ENCODE measurements around the gene TEDC1.

The TEDC1 gene

DNA sequence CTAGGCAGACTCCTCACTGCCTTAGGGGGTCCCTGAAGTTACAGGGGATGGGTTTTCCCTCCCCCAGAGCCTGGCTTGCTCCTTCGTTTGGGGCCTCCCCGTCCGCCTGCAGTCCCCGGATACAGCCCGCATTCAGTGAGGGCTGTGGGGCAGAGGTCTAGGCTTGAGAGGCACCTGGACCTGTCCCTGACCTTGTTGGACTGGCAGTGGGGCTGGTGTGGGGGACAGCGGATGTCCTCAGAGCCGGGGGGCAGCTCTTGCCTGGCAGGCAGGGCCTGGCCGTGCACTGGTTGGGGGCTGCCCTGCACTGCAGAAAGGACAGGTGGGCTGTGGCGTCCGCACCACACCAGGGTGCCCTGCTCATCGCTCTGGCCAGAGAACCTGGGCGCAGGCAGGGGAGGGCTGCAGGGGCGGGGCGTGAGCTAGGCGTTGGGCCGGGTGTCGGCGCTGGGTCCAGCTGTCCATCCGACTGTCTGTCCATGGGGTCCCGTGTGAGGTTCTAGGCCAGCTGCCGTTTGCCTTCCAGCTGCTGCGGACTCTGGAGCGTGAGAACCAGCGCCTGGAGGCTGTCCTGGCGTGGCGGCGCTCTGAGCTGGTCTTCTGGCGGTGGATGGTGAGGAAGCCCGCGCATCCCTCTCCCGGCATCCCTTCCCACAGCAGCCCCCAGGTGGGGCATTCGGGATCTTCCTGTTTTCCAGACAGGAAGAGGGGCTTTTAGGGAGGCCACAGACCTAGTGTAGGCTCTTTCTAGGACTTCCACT lies 6.0 kb downstream of the TEDC1 start:
- H3K9ac ChIP-seq (ENCODE audit: low read length): no peak overlapping the region
- H2BK15ac ChIP-seq (ENCODE audit: low read depth, poor library complexity, severe bottlenecking): no peak overlapping the region
- H4K91ac ChIP-seq (ENCODE audit: low read length): no peak overlapping the region
- H2BK120ac ChIP-seq (ENCODE audit: low read depth, low read length): no peak overlapping the region
- no peak overlapping the region for H2AFZ ChIP-seq (ENCODE audit: low read depth, low read length)
- H3K9me3 ChIP-seq (ENCODE audit: control insufficient read depth, low read length): no peaks in the 10 kb centered on the region
- H2AK5ac ChIP-seq (ENCODE audit: low read length, severe bottlenecking): no peak overlapping the region
- no peak for DNase-seq
- H3K36me3 ChIP-seq (ENCODE audit: control insufficient read depth in 1 of 2, insufficient read depth in 2 of 2, low read depth in 1 of 2, low read length in 2 of 2): peaks cover 0 to 18% of the 10 kb centered on the region in 2 experiments
- no peaks in the 10 kb centered on the region for H3K27me3 ChIP-seq (ENCODE audit: control insufficient read depth in 1 of 2, insufficient read depth in 1 of 2, low read length in 2 of 2)
- H3K4me1 ChIP-seq (ENCODE audit: control insufficient read depth, insufficient read depth, low read depth, low read length): peaks cover 2% of the 10 kb centered on the region
- no peak overlapping the region for H3K4me3 ChIP-seq (ENCODE audit: insufficient read depth in 1 of 2, low read depth in 1 of 2, low read length in 2 of 2)
- H3K18ac ChIP-seq (ENCODE audit: low read depth in 1 of 2, low read length in 2 of 2): no peak overlapping the region
- no peak overlapping the region for H2BK12ac ChIP-seq (ENCODE audit: low read length in 2 of 2)
- H3K4ac ChIP-seq (ENCODE audit: low read depth in 1 of 2, low read length in 2 of 2): no peak overlapping the region
- 97% methylated on average over 32 of the region's 32 CpGs for WGBS
- H4K8ac ChIP-seq (ENCODE audit: low read length): no peak overlapping the region
- H3K27ac ChIP-seq (ENCODE audit: low read length, poor library complexity, severe bottlenecking): no peak overlapping the region
- no peak overlapping the region for H3K14ac ChIP-seq (ENCODE audit: low read length in 2 of 2)
- H2BK5ac ChIP-seq (ENCODE audit: low read depth, low read length, poor library complexity, severe bottlenecking): no peak overlapping the region
- no peak overlapping the region for H3K23ac ChIP-seq (ENCODE audit: low read length in 2 of 2)
- H3K79me1 ChIP-seq (replicated peaks; ENCODE audit: low read length, poor library complexity, severe bottlenecking): no peaks in the 10 kb centered on the region
- H3K4me2 ChIP-seq (ENCODE audit: low read length, poor library complexity, severe bottlenecking): no peak overlapping the region

DNA sequence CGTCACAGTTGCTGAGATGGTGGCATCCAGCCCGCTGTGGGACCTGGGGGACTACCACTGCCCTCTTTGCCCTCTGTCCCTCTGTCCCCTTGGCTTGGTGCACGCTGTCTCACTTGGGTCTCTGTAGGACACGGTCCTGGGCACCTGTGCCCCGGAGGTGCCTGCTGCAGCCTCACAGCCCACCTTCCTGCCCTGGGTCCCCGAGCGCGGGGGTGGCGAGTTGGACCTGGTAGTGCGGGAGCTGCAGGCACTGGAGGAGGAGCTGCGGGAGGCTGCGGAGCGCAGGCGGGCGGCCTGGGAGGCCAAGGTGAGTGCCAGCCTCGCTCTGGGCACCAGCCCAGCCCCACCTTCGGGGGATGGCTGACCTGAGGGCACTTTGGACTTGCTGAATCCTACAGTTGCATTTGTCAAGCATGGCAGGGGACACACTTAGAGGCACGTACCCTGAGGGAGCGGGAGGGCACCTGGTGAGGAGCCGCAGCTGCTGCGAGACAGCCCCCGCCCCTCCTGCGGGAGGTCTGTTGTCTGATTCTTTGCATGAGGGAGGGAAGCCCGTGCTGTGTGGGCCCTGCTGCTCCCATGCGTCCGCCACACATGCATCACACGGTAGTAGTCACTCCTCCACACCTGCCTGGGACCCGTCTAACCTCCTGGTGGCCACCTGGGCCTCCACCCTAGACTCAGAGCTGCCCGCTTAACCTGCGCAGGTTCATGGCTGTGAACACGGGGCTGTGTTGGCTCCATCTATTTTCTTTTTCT lies 6.8 kb downstream of the TEDC1 start:
- no peaks in the 10 kb centered on the region for H3K27me3 ChIP-seq (ENCODE audit: control insufficient read depth in 1 of 2, insufficient read depth in 1 of 2, low read length in 2 of 2)
- no peak overlapping the region for H4K91ac ChIP-seq (ENCODE audit: low read length)
- H2AK5ac ChIP-seq (ENCODE audit: low read length, severe bottlenecking): no peak overlapping the region
- no peak overlapping the region for H2AFZ ChIP-seq (ENCODE audit: low read depth, low read length)
- DNase-seq: no peak
- no peak overlapping the region for H3K4ac ChIP-seq (ENCODE audit: low read depth in 1 of 2, low read length in 2 of 2)
- no peak overlapping the region for H3K4me2 ChIP-seq (ENCODE audit: low read length, poor library complexity, severe bottlenecking)
- H3K14ac ChIP-seq (ENCODE audit: low read length in 2 of 2): no peak overlapping the region
- H3K36me3 ChIP-seq (ENCODE audit: control insufficient read depth in 1 of 2, insufficient read depth in 2 of 2, low read depth in 1 of 2, low read length in 2 of 2): peaks cover 0 to 9% of the 10 kb centered on the region in 2 experiments
- no peak overlapping the region for H2BK5ac ChIP-seq (ENCODE audit: low read depth, low read length, poor library complexity, severe bottlenecking)
- no peak overlapping the region for H4K8ac ChIP-seq (ENCODE audit: low read length)
- H3K18ac ChIP-seq (ENCODE audit: low read depth in 1 of 2, low read length in 2 of 2): no peak overlapping the region
- H3K79me1 ChIP-seq (replicated peaks; ENCODE audit: low read length, poor library complexity, severe bottlenecking): no peaks in the 10 kb centered on the region
- H3K9ac ChIP-seq (ENCODE audit: low read length): no peak overlapping the region
- H3K23ac ChIP-seq (ENCODE audit: low read length in 2 of 2): no peak overlapping the region
- no peaks in the 10 kb centered on the region for H3K4me1 ChIP-seq (ENCODE audit: control insufficient read depth, insufficient read depth, low read depth, low read length)
- H2BK12ac ChIP-seq (ENCODE audit: low read length in 2 of 2): no peak overlapping the region
- 95% methylated on average over 31 of the region's 31 CpGs for WGBS
- H3K9me3 ChIP-seq (ENCODE audit: control insufficient read depth, low read length): no peaks in the 10 kb centered on the region
- peak overlapping the region in 1 of 2 experiments; percentile 14 for H3K4me3 ChIP-seq (ENCODE audit: insufficient read depth in 1 of 2, low read depth in 1 of 2, low read length in 2 of 2)
- no peak overlapping the region for H3K27ac ChIP-seq (ENCODE audit: low read length, poor library complexity, severe bottlenecking)
- H2BK120ac ChIP-seq (ENCODE audit: low read depth, low read length): no peak overlapping the region
- no peak overlapping the region for H2BK15ac ChIP-seq (ENCODE audit: low read depth, poor library complexity, severe bottlenecking)

DNA sequence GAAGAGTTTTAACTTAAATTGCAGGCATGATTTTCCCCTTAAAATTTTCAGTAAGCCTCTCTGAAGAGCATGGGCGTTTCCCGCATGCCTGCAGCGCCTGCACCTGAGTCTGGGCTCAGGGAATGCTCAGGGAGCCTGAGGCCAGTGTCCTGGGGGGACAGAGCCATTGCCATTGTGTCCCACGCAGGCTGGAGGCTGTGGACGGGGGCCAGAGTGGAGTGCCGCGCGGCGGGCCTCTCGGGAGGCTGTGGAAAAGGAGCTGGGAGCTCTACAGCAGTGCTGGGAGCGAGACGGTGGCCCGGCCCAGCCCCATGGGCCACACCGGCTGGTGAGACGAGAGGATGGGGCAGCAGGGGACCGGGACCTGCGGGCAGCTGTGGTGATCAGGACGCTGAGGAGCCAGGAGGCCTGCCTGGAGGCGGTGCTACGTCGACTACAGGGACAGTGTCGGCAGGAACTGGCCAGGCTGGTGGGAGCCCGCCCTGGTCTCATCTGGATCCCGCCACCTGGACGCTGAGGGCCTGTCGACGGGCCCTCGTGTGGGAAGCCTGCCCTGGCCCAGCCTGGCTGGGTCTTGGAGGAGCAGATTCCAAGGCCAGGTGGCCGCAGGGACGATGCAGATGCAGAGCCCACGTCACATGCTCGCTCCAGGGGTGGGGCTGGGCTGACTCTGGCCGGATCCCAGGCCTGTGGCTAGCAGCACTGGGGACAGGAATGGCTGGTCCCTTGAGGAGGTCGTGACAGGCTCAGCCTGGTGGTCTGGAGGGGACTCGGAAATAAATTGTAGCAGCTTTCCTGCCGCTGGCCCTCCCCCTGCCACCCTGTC lies 7.6 kb downstream of the TEDC1 start:
- no peak overlapping the region for H3K4me2 ChIP-seq (ENCODE audit: low read length, poor library complexity, severe bottlenecking)
- H3K36me3 ChIP-seq (ENCODE audit: control insufficient read depth in 1 of 2, insufficient read depth in 2 of 2, low read depth in 1 of 2, low read length in 2 of 2): peaks cover 0 to 9% of the 10 kb centered on the region in 2 experiments
- no peak overlapping the region for H3K14ac ChIP-seq (ENCODE audit: low read length in 2 of 2)
- no peak overlapping the region for H3K23ac ChIP-seq (ENCODE audit: low read length in 2 of 2)
- no peaks in the 10 kb centered on the region for H3K27me3 ChIP-seq (ENCODE audit: control insufficient read depth in 1 of 2, insufficient read depth in 1 of 2, low read length in 2 of 2)
- H2BK120ac ChIP-seq (ENCODE audit: low read depth, low read length): no peak overlapping the region
- H3K27ac ChIP-seq (ENCODE audit: low read length, poor library complexity, severe bottlenecking): no peak overlapping the region
- no peak overlapping the region for H2BK5ac ChIP-seq (ENCODE audit: low read depth, low read length, poor library complexity, severe bottlenecking)
- H3K9me3 ChIP-seq (ENCODE audit: control insufficient read depth, low read length): no peaks in the 10 kb centered on the region
- no peaks in the 10 kb centered on the region for H3K79me1 ChIP-seq (replicated peaks; ENCODE audit: low read length, poor library complexity, severe bottlenecking)
- no peak overlapping the region for H3K9ac ChIP-seq (ENCODE audit: low read length)
- no peak overlapping the region for H3K4ac ChIP-seq (ENCODE audit: low read depth in 1 of 2, low read length in 2 of 2)
- no peak for DNase-seq
- 87% methylated on average over 36 of the region's 36 CpGs for WGBS
- no peak overlapping the region for H2BK15ac ChIP-seq (ENCODE audit: low read depth, poor library complexity, severe bottlenecking)
- H2AK5ac ChIP-seq (ENCODE audit: low read length, severe bottlenecking): no peak overlapping the region
- no peak overlapping the region for H2BK12ac ChIP-seq (ENCODE audit: low read length in 2 of 2)
- H3K4me3 ChIP-seq (ENCODE audit: insufficient read depth in 1 of 2, low read depth in 1 of 2, low read length in 2 of 2): no peak overlapping the region
- no peak overlapping the region for H4K8ac ChIP-seq (ENCODE audit: low read length)
- H3K18ac ChIP-seq (ENCODE audit: low read depth in 1 of 2, low read length in 2 of 2): no peak overlapping the region
- H3K4me1 ChIP-seq (ENCODE audit: control insufficient read depth, insufficient read depth, low read depth, low read length): no peaks in the 10 kb centered on the region
- H4K91ac ChIP-seq (ENCODE audit: low read length): no peak overlapping the region
- no peak overlapping the region for H2AFZ ChIP-seq (ENCODE audit: low read depth, low read length)
